Measurements from ENCODE around the gene PAX2. TPM values are rescaled to one million over a fixed set of nuclear protein-coding genes. Genes with fewer than 3 reads are reported as not detected.

Gene PAX2
- total RNA-seq, 2 experiments from 2014 or later = not detected

DNA sequence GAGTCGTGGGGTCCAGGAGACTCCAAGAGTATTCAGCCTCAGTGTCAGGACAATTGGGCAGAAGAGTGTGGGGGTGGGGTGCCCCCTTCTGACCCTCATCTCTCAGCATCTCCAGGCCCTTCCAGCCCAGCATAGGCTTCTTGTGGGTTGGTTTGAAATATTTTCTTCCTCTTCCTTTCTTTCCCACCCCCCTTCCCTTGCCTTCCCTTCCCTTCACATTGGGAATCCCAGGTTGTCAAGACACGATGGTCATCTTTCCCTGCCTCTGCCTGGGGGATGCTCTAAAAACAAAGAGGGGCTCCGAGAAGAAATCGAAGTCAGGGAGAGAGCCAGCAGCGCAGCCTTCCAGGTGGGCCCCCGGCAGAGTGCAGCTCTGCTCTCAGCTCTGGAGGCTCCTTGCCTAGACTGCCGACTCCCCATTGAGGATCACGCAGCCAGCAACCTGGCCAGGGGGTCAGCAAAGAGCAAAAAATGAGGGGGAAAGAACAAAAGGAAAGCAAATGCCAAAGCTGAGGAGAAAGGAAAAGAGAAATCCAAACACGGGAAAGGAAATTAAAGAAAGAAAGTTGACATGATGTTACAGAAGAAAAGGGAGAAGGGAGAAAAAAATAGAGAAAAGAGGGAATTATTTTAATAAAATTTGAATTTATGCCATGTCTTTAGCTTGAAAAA lies 1.5 kb downstream of the PAX2 start:
- no peaks in the 10 kb centered on the region for H3K36me3 Mint-ChIP-seq (ENCODE audit: low read depth)
- H3K4me1 Mint-ChIP-seq = peaks cover 22% of the 10 kb centered on the region
- CTCF ChIA-PET = interaction anchor here (0.6 kb wide), 1 partner anchor 96 kb away, joined by 3 read pairs; no protein-coding TSS in a partner anchor
- peaks cover 87% of the 10 kb centered on the region for H3K27me3 Mint-ChIP-seq
- H3K27ac Mint-ChIP-seq = peak overlapping the region; percentile 15
- POLR2A ChIA-PET = interaction anchor here (0.6 kb wide), 1 partner anchor 1291 kb away, joined by 5 read pairs; no protein-coding TSS in a partner anchor
- H3K9me3 Mint-ChIP-seq = no peaks in the 10 kb centered on the region
- DNase-seq = no peak
- peak overlapping the region; percentile 6 for H3K4me3 Mint-ChIP-seq

DNA sequence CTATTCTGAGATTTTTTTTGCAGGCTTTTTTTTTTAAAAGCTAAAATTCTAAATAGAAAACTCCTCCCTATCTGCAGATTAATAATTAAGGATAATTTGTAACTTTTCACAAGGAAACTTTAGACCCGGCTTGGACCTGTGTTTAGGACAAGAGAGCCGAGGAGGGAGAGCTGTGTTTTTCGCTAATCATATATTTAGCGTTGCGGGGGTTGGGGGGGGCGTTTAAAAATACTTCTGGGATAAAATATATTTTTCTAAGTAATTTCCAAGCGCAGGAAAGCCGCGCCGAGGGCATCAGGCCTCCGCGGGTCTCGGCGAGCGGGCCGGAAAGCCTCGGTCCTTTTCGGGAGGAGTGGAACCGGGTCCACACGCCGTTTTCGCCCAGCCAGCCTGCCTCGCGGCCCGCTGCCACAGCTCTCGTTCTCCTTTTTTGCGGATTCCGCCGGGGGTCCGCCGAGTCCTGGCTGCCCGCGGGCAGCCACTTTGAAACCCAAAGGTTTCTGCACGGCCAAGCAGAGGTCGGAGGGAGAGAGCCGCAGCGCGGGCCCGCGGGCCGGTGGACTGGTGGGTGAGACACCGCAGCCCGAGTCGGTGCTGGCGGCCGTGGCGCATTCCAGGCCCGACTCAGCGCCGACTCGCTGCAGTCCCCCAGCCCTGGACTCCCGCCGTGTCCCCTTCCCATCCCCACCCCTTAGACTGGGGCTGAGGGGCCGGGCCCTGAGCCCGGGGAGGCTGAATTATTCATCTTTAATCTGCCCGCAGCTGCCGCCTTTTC lies 2.3 kb downstream of the PAX2 start:
- H3K4me3 Mint-ChIP-seq = no peak overlapping the region
- H3K4me1 Mint-ChIP-seq = peaks cover 22% of the 10 kb centered on the region
- H3K36me3 Mint-ChIP-seq (ENCODE audit: low read depth) = no peaks in the 10 kb centered on the region
- POLR2A ChIA-PET = interaction anchor here (0.6 kb wide), 1 partner anchor 1291 kb away, joined by 5 read pairs; no protein-coding TSS in a partner anchor
- no peaks in the 10 kb centered on the region for H3K9me3 Mint-ChIP-seq
- CTCF ChIA-PET = interaction anchor here (0.6 kb wide), 1 partner anchor 95 kb away, joined by 3 read pairs; no protein-coding TSS in a partner anchor
- H3K27ac Mint-ChIP-seq = no peak overlapping the region
- peaks cover 87% of the 10 kb centered on the region for H3K27me3 Mint-ChIP-seq
- no peak for DNase-seq

DNA sequence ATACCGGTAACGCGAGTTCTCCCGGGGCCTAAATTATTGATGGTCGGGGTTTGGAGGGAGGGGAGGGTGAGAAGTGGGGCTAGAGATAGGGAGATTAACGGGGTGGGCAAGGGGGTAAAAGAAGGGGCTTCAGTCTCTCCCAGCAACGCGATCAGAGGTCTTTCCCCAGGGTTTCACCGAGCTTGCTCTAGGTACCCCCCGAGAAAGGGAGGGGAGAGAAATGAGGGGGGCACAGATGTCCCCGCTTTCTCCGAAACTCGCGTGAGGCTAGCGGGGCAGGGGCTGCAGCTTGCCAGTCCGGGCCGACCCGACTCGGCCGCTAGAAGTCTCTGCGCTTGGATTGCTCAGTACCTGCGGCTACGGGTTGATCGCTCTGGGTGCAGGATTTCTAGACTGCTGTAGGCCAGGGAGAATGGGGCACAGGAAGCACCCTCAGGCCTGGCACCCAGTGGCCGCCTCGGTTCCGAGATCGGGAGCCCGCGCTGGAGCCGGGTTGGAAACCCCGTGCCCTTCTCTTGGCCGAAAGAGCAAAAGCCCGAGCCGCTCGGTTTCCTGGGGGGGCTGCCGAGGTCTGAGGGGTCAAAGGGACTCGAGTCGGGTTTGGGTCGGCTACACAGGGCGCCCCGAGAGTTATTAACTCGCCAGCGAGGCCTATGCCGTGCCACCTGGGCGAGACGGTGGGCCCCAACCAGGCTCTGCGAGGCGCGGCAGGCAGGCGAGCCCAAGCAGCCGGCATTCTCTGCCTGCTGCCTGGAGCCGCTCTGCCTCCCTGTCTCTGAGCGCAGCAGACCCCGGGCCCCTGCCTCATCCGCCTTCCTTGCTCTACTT lies 3.1 kb downstream of the PAX2 start:
- no peak overlapping the region for H3K4me3 Mint-ChIP-seq
- no peaks in the 10 kb centered on the region for H3K9me3 Mint-ChIP-seq
- CTCF ChIA-PET = no interaction called here
- POLR2A ChIA-PET = no interaction called here
- no peaks in the 10 kb centered on the region for H3K36me3 Mint-ChIP-seq (ENCODE audit: low read depth)
- no peak overlapping the region for H3K27ac Mint-ChIP-seq
- peaks cover 87% of the 10 kb centered on the region for H3K27me3 Mint-ChIP-seq
- H3K4me1 Mint-ChIP-seq = peaks cover 19% of the 10 kb centered on the region
- DNase-seq = no peak

DNA sequence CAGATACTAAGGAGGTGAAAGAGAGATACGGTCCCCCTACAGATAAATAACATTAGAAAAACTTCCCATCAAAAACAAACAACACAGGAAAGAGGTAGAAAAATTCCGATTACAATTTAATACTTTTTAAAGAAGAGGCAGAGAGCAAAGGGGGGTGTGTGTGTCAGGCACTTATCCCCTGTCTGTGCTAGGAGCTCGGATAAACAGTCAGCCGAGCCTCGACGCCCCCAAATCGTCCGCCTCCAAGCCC lies 3.6 kb downstream of the PAX2 start:
- no peaks in the 10 kb centered on the region for H3K36me3 Mint-ChIP-seq (ENCODE audit: low read depth)
- H3K27me3 Mint-ChIP-seq = peaks cover 87% of the 10 kb centered on the region
- no peak overlapping the region for H3K27ac Mint-ChIP-seq
- peaks cover 17% of the 10 kb centered on the region for H3K4me1 Mint-ChIP-seq
- POLR2A ChIA-PET = no interaction called here
- no peak for DNase-seq
- CTCF ChIA-PET = no interaction called here
- H3K9me3 Mint-ChIP-seq = no peaks in the 10 kb centered on the region
- H3K4me3 Mint-ChIP-seq = no peak overlapping the region

DNA sequence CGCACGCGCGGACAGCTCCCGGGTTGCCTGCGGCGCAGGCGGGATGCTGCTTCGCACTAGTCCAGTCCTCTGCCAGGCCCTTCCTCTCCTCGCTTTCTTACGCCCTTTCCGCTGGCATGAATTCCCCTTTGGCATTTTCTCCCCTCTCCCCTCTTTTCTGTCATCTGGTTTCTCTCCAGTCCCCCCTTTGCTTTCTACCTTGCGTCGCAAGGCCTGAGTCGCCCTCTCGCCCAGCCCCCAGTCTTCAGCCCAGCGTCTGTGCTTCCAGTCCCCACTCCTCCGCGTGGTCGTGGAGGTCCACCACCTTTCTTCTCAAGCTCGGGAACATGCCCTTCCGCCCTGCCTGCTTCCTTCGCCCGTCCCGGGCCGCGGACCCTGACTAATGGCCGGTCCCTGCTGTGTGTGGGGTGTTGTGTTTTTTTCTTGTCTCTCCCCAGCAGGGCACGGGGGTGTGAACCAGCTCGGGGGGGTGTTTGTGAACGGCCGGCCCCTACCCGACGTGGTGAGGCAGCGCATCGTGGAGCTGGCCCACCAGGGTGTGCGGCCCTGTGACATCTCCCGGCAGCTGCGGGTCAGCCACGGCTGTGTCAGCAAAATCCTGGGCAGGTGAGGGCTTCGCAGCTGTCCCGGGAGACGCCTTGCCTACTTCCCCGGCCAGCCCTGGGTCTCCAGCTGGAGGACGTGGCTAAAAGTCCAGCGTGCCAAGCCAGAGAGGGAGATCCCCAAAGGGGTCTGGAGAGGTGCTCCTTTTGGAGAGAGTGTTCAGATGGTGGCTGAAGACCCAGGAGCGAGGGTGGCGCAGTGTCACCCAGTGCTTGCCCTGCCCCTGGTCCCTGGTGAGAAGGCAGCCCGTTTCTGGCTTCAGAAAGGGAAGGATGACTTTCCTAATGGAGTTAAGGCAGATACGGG lies 4.2 kb downstream of the PAX2 start:
- H3K27me3 Mint-ChIP-seq = peaks cover 87% of the 10 kb centered on the region
- CTCF ChIA-PET = no interaction called here
- H3K9me3 Mint-ChIP-seq = no peaks in the 10 kb centered on the region
- H3K27ac Mint-ChIP-seq = no peak overlapping the region
- H3K4me3 Mint-ChIP-seq = no peak overlapping the region
- DNase-seq = no peak
- peaks cover 13% of the 10 kb centered on the region for H3K4me1 Mint-ChIP-seq
- POLR2A ChIA-PET = no interaction called here
- no peaks in the 10 kb centered on the region for H3K36me3 Mint-ChIP-seq (ENCODE audit: low read depth)

DNA sequence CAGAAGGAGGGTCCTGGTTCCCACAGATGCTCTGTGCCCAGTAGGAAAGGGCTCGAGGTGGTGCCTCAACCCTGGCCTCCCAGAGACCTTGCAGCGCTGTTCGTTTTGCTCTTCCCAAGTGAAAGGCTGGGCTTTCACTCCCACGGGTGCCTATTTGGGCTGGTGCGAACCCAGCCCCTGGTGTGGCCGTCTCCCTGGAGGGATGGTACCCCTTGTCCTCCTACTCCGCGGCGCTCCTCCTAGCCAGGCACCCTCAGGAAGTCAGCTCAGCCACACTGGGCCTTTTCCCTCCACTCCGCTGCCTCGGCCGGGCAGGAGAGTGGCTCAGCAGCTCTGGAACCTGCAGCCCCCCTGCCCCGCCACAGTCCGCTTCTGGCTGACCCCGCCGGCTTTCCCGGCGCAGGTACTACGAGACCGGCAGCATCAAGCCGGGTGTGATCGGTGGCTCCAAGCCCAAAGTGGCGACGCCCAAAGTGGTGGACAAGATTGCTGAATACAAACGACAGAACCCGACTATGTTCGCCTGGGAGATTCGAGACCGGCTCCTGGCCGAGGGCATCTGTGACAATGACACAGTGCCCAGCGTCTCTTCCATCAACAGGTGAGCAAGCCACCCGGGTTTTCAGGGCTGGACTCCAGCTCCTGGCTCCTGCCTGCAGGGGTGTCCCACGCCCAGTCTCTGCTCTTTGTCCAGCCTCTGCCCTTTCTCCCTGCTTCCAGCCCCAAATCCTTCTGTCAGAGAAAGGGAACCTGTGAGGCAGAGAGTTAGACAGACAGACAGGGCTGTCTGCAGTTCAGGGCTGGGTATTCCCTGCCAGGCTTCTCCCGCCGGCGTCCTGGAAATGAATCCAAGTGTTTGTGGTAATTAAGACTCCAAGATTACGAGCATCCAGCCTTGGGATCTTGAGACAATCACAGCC lies 5.2 kb downstream of the PAX2 start:
- ChIA-PET CTCF (interaction anchor here (1.5 to 1.9 kb wide), 2 partner anchors 7 to 10 kb away, joined by 4 read pairs; no protein-coding TSS in a partner anchor), POLR2A (no interaction called here)
- H3K4me1 Mint-ChIP-seq = peaks cover 11% of the 10 kb centered on the region
- H3K9me3 Mint-ChIP-seq = no peaks in the 10 kb centered on the region
- no peak overlapping the region for H3K4me3 Mint-ChIP-seq
- DNase-seq = no peak
- H3K27me3 Mint-ChIP-seq = peaks cover 89% of the 10 kb centered on the region
- no peaks in the 10 kb centered on the region for H3K36me3 Mint-ChIP-seq (ENCODE audit: low read depth)
- no peak overlapping the region for H3K27ac Mint-ChIP-seq

DNA sequence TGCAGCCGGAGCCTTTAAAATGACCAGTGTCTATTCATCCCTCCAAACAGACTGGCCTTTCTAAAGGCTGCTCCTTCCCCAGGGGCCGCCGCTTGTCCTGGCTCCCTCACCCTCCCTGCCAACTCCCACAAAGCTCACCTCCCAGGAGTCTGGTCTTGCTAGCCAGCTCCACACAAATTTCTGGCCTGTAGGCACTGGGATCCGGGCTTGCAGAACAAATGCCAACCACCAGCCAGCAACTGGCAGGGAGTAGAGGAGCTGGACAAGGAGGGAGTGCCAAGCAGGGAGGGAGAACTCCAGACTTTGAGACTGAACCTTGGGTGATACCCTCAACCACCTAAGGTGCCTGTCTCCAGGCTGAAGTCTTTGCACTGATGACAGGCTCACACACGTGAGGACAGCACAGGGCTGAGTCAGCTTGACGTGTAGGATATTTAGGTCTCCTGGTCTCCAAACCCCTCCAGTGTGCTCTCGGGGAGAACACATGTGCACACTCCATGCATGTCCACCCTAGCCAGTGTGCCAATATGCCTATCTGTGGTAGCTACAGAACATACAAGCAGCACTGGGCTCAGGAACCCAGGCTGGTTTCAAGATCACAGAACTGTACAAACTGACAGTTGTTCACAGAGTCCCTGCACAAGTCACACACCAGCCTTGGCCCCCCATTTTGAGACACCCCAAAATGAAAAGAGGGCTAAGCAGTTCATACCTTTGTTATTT lies 6.0 kb downstream of the PAX2 start:
- Mint-ChIP-seq H3K36me3 (ENCODE audit: low read depth) (no peaks in the 10 kb centered on the region), H3K27ac (no peak overlapping the region), H3K27me3 (peaks cover 93% of the 10 kb centered on the region), H3K9me3 (no peaks in the 10 kb centered on the region), H3K4me3 (no peak overlapping the region), H3K4me1 (peaks cover 8% of the 10 kb centered on the region)
- POLR2A ChIA-PET = no interaction called here
- no peak for DNase-seq
- CTCF ChIA-PET = interaction anchor here (0.6 to 1.9 kb wide), 5 partner anchors 8 to 156 kb away, joined by 3 to 4 read pairs (median 4); no protein-coding TSS in a partner anchor

DNA sequence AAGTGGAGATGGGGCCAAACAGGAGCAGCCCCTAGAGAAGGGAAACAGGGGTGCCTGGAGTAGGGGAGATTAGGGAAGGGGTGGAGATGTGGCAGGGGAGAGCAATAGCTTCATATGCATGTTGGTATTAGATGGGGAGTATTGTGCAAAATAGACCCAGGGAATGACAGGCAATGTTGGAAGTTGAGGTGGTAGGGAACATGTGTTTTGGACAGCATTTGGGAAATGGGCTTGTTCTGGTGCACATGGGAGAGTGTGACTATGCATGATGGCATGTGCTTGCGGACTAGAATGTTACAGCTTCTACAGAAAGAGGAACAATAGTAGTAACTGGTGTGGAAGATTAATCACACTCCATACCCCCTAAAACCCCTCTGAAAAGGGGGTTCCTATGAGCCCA lies 10.4 kb downstream of the PAX2 start:
- ChIA-PET POLR2A (no interaction called here), CTCF (no interaction called here)
- Mint-ChIP-seq H3K27me3 (peaks cover 90% of the 10 kb centered on the region), H3K4me3 (no peak overlapping the region), H3K4me1 (no peaks in the 10 kb centered on the region), H3K27ac (no peak overlapping the region), H3K9me3 (no peaks in the 10 kb centered on the region), H3K36me3 (ENCODE audit: low read depth) (no peaks in the 10 kb centered on the region)
- no peak for DNase-seq

DNA sequence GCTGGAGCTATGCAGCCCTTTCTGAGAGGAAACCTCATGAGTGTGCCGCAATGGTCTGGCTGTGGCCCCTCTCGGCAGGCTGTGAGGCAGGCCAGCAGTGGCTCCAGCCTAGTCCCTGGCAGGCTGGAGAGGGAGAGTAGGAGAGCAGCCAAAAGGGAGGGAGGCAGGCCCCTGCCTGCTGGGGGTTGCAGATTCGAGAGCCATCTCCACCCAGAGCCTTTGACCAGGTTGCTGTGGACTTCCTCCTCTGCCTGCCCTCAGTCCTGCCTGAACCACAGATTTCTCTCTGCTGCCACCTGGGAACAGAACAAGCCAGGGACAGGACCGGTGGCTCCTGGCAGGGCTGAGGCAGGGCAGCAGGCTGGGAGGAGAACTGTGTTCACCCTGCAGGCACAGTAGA lies 13.9 kb downstream of the PAX2 start:
- Mint-ChIP-seq H3K4me1 (no peaks in the 10 kb centered on the region), H3K4me3 (no peak overlapping the region), H3K9me3 (no peaks in the 10 kb centered on the region), H3K27me3 (peaks cover 75% of the 10 kb centered on the region), H3K27ac (no peak overlapping the region), H3K36me3 (ENCODE audit: low read depth) (no peaks in the 10 kb centered on the region)
- CTCF ChIA-PET = no interaction called here
- DNase-seq = no peak
- POLR2A ChIA-PET = no interaction called here

DNA sequence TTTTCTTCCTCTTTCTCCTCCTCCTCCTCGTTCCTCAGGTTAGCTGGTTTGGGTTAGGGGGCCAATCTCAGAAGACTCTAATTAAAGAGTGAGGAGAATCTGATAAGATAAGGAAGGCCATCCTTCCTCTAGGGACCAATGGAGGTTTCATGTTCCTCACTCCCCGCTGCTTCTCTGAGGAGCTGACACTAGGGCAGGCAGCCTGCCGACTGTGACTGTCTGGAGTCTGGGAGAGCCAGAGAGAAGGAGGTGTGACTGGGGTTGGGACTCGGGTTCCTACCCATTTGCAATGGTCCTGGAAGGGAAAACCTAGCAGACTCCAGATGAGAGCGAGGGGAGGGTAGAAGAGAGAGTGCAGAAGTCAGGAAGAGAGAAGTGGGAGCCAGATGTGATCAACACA lies 15.3 kb downstream of the PAX2 start:
- Mint-ChIP-seq H3K27me3 (peaks cover 74% of the 10 kb centered on the region), H3K4me1 (no peaks in the 10 kb centered on the region), H3K36me3 (ENCODE audit: low read depth) (no peaks in the 10 kb centered on the region), H3K4me3 (no peak overlapping the region), H3K9me3 (no peaks in the 10 kb centered on the region), H3K27ac (no peak overlapping the region)
- CTCF ChIA-PET = no interaction called here
- no peak for DNase-seq
- POLR2A ChIA-PET = no interaction called here

DNA sequence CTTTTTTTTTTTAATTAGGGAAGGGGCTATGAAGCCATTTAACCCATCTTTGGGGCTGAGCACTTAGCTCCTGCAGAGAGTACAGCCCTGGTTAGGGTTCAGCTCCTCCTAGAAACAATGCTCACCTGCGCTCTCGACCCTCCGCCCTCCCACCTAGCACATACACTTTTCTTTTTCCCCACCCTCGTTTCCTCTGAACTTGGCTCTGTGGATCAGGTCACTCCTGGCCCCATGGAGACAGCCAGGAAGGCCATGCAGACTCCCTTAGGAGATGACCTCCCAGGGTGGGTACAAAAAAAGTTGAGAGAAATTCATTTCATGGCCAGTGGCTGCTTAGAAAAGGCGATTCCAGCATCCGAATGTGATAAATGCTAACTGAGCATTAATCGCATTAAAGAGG lies 15.8 kb downstream of the PAX2 start:
- Mint-ChIP-seq H3K27ac (no peak overlapping the region), H3K36me3 (ENCODE audit: low read depth) (no peaks in the 10 kb centered on the region), H3K9me3 (no peaks in the 10 kb centered on the region), H3K4me1 (no peaks in the 10 kb centered on the region), H3K27me3 (peaks cover 73% of the 10 kb centered on the region), H3K4me3 (no peak overlapping the region)
- CTCF ChIA-PET = no interaction called here
- POLR2A ChIA-PET = no interaction called here
- DNase-seq = no peak

Measured in activated CD4-positive, alpha-beta T cell treated with anti-CD3 and anti-CD28 coated beads, Interleukin-2, amount 10 ng/mL, durations not matched to agents 7 days and 5 days (primary cell).